ENCODE results near the gene CASP8.
A peak's percentile ranks its signal among the peaks of the same experiment; 100 is the strongest.

Gene CASP8

GRCh38 chr2:201260302-201260800, at the start of gene CASP8:
Gene CASP8, plus strand, starts transcription at chr2:201260536. Its CDS starts 5,951 bp downstream, at chr2:201266487.
- in situ Hi-C loops (cut with HindIII; ENCODE audit: low pct_unique_long_range_greater_than_20kb, low sequenced_read_pairs): no loop called here

GRCh38 chr2:201215963-201216362, 44.4 kb upstream of the CASP8 start:
- in situ Hi-C loops (cut with HindIII; ENCODE audit: low pct_unique_long_range_greater_than_20kb, low sequenced_read_pairs): no loop called here
- no peak for DNase-seq (ENCODE audit: low read depth in 1 of 2, low spot score in 1 of 2)
- TF ChIP-seq JUND (IDR thresholded peaks at IDR 0.05; ENCODE audit: low read depth): no peak

More at GRCh38 chr2:201260302-201260800, at the start of gene CASP8:
- no peak for DNase-seq (ENCODE audit: low read depth in 1 of 2, low spot score in 1 of 2)
- TF ChIP-seq JUND (IDR thresholded peaks at IDR 0.05; ENCODE audit: low read depth): no peak

GRCh38 chr2:201216918-201217317, 43.4 kb upstream of the CASP8 start:
- in situ Hi-C loops (cut with HindIII; ENCODE audit: low pct_unique_long_range_greater_than_20kb, low sequenced_read_pairs): no loop called here
- no peak for DNase-seq (ENCODE audit: low read depth in 1 of 2, low spot score in 1 of 2)
- TF ChIP-seq JUND (IDR thresholded peaks at IDR 0.05; ENCODE audit: low read depth): no peak

- in situ Hi-C loops (cut with HindIII; ENCODE audit: low pct_unique_long_range_greater_than_20kb, low sequenced_read_pairs): no loop called here
- no peak for TF ChIP-seq JUND (IDR thresholded peaks at IDR 0.05; ENCODE audit: low read depth)
- DNase-seq (ENCODE audit: low read depth in 1 of 2, low spot score in 1 of 2): peak in 1 of 2 experiments; percentile 13
Measured at GRCh38 chr2:201218780-201219179, 41.6 kb upstream of the CASP8 start.

GRCh38 chr2:201219328-201220096, 40.8 kb upstream of the CASP8 start:
- DNase-seq (ENCODE audit: low read depth in 1 of 2, low spot score in 1 of 2): no peak
- no peak for TF ChIP-seq JUND (IDR thresholded peaks at IDR 0.05; ENCODE audit: low read depth)
- in situ Hi-C loops (cut with HindIII; ENCODE audit: low pct_unique_long_range_greater_than_20kb, low sequenced_read_pairs): no loop called here

- in situ Hi-C loops (cut with HindIII; ENCODE audit: low pct_unique_long_range_greater_than_20kb, low sequenced_read_pairs): no loop called here
- no peak for DNase-seq (ENCODE audit: low read depth in 1 of 2, low spot score in 1 of 2)
- TF ChIP-seq JUND (IDR thresholded peaks at IDR 0.05; ENCODE audit: low read depth): no peak
Measured at GRCh38 chr2:201220102-201220570, 40.2 kb upstream of the CASP8 start.

GRCh38 chr2:201223089-201224073, 37.0 kb upstream of the CASP8 start:
- in situ Hi-C loops (cut with HindIII; ENCODE audit: low pct_unique_long_range_greater_than_20kb, low sequenced_read_pairs): no loop called here
- TF ChIP-seq JUND (IDR thresholded peaks at IDR 0.05; ENCODE audit: low read depth): no peak
- DNase-seq (ENCODE audit: low read depth in 1 of 2, low spot score in 1 of 2): no peak

GRCh38 chr2:201228271-201228911, 31.9 kb upstream of the CASP8 start:
- TF ChIP-seq JUND (IDR thresholded peaks at IDR 0.05; ENCODE audit: low read depth): no peak
- in situ Hi-C loops (cut with HindIII; ENCODE audit: low pct_unique_long_range_greater_than_20kb, low sequenced_read_pairs): no loop called here
- no peak for DNase-seq (ENCODE audit: low read depth in 1 of 2, low spot score in 1 of 2)

- no peak for TF ChIP-seq JUND (IDR thresholded peaks at IDR 0.05; ENCODE audit: low read depth)
- no peak for DNase-seq (ENCODE audit: low read depth in 1 of 2, low spot score in 1 of 2)
- in situ Hi-C loops (cut with HindIII; ENCODE audit: low pct_unique_long_range_greater_than_20kb, low sequenced_read_pairs): no loop called here
Measured at GRCh38 chr2:201228912-201229290, 31.4 kb upstream of the CASP8 start.

- no peak for TF ChIP-seq JUND (IDR thresholded peaks at IDR 0.05; ENCODE audit: low read depth)
Measured at GRCh38 chr2:201231781-201232466, 28.4 kb upstream of the CASP8 start.

GRCh38 chr2:201232467-201232815, 27.9 kb upstream of the CASP8 start:
- DNase-seq (ENCODE audit: low read depth in 1 of 2, low spot score in 1 of 2): no peak
- no peak for TF ChIP-seq JUND (IDR thresholded peaks at IDR 0.05; ENCODE audit: low read depth)
- in situ Hi-C loops (cut with HindIII; ENCODE audit: low pct_unique_long_range_greater_than_20kb, low sequenced_read_pairs): no loop called here

More at GRCh38 chr2:201231781-201232466, 28.4 kb upstream of the CASP8 start:
- in situ Hi-C loops (cut with HindIII; ENCODE audit: low pct_unique_long_range_greater_than_20kb, low sequenced_read_pairs): no loop called here
- peak; percentile 14 to 94 for DNase-seq (ENCODE audit: low read depth in 1 of 2, low spot score in 1 of 2)

Data from T47D (cell line).